Measurements from ENCODE around the gene GAS2L2.

- TF ChIP-seq, protein P1, sequence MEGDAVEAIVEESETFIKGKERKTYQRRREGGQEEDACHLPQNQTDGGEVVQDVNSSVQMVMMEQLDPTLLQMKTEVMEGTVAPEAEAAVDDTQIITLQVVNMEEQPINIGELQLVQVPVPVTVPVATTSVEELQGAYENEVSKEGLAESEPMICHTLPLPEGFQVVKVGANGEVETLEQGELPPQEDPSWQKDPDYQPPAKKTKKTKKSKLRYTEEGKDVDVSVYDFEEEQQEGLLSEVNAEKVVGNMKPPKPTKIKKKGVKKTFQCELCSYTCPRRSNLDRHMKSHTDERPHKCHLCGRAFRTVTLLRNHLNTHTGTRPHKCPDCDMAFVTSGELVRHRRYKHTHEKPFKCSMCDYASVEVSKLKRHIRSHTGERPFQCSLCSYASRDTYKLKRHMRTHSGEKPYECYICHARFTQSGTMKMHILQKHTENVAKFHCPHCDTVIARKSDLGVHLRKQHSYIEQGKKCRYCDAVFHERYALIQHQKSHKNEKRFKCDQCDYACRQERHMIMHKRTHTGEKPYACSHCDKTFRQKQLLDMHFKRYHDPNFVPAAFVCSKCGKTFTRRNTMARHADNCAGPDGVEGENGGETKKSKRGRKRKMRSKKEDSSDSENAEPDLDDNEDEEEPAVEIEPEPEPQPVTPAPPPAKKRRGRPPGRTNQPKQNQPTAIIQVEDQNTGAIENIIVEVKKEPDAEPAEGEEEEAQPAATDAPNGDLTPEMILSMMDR (IDR thresholded peaks at IDR 0.05), result no peak
- peak; percentile 43 to 53 for TF ChIP-seq POLR2A (IDR thresholded peaks at IDR 0.05)
These were observed 42.2 kb upstream of the GAS2L2 start, which contains the start of gene MMP28 for GRCh38 chr17:35795007-35795870.

Measured in tibial nerve (tissue), 3 donors.